Thyroid gland (tissue), 4 donors: ENCODE data around the gene FLT4. TPM values are rescaled to one million over a fixed set of nuclear protein-coding genes. Genes with fewer than 3 reads are reported as not detected.

Experiments
- DNase-seq, 2 donors: peaks; one replicate each; pipeline ENCODE4 v3.0.0-alpha.2; 2019
- H3K27ac ChIP-seq, 3 donors: fragments of 200-600 bp; sonication (generic); 1 replicate in 2 of 3; 2 replicates in 1 of 3; pipeline ENCODE4 v1.5.1; 2016 to 2019; ENCODE audit warnings: mild to moderate bottlenecking in 1 of 3, moderate library complexity in 1 of 3
- H3K27me3 ChIP-seq: fragments of 200-600 bp; sonication (generic); one replicate; pipeline ENCODE4 v1.5.1; 2019
- H3K36me3 ChIP-seq, 2 donors: fragments of 200-600 bp; sonication (generic); one replicate each; pipeline ENCODE4 v1.5.1; 2016 to 2019
- H3K4me1 ChIP-seq, 2 donors: fragments of 200-600 bp; sonication (generic); one replicate each; pipeline ENCODE4 v1.5.1; 2017 to 2019
- H3K4me3 ChIP-seq, 3 donors: fragments of 200-600 bp; sonication (generic); replicated peaks in 1 of 3; 1 replicate in 2 of 3; 2 replicates in 1 of 3; pipeline ENCODE4 v1.5.1; 2016; ENCODE audit warnings: mild to moderate bottlenecking in 1 of 3
- H3K9me3 ChIP-seq: fragments of 200-600 bp; sonication (generic); one replicate; pipeline ENCODE4 v1.5.1; 2017
- CTCF ChIP-seq, 6 experiments: fragments of 200-600 bp in 3 of 6; fragments of 450-650 bp in 3 of 6; sonication (generic) in 3 of 6; IDR thresholded peaks; one replicate each; pipeline ENCODE4 v1.5.1; 2016 to 2019; ENCODE audit warnings: antibody characterized with exemption in 6 of 6, mild to moderate bottlenecking in 2 of 6, inconsistent platforms in 1 of 6, moderate library complexity in 1 of 6
- POLR2A ChIP-seq, 2 donors: fragments of 450-650 bp; IDR thresholded peaks; one replicate each; pipeline ENCODE4 v1.6.1; 2017; ENCODE audit warnings: antibody characterized with exemption in 2 of 2, mild to moderate bottlenecking in 2 of 2, moderate library complexity in 1 of 2
- WGBS, 2 donors: methylation state at CpG; one replicate each; pipeline ENCODE4 v1.1.5; 2017; 5-methylcytosine and 5-hydroxymethylcytosine counted together
- intact Hi-C: fragments of 100-400 bp; cut with DNase I; formaldehyde crosslinking; loops from one replicate; pipeline ENCODE4 v1.15.1; 2023
- total RNA-seq, 4 donors: library from RNA; depleted of rRNA; stranded (reverse); fragments of >200 nt; gene quantifications; one replicate each; pipeline ENCODE4 v1.2.3, GENCODE V29; 2016

The FLT4 gene
- total RNA-seq, 4 donors from 2014 or later = 52.8 to 90.9 (median 66.8) TPM

GRCh38 chr5:180628827-180629750 is 20.3 kb downstream of the FLT4 start:
- H3K4me1 ChIP-seq = no peaks in the 10 kb centered on the region
- H3K27me3 ChIP-seq = no peaks in the 10 kb centered on the region
- intact Hi-C loops = no loop called here
- H3K4me3 ChIP-seq = no peak overlapping the region
- no peak for DNase-seq
- no peaks in the 10 kb centered on the region for H3K36me3 ChIP-seq
- H3K9me3 ChIP-seq = no peaks in the 10 kb centered on the region
- H3K27ac ChIP-seq = no peak overlapping the region
- WGBS, 2 donors = 80 to 81% methylated on average over 19 to 28 of the region's 44 CpGs
- TF ChIP-seq POLR2A (IDR thresholded peaks at IDR 0.05) = no peak
- no peak for TF ChIP-seq CTCF (IDR thresholded peaks at IDR 0.05)

- Histone ChIP-seq H3K36me3 (no peaks in the 10 kb centered on the region), H3K27me3 (no peaks in the 10 kb centered on the region), H3K4me3 (no peak overlapping the region), H3K27ac (no peak overlapping the region), H3K9me3 (no peaks in the 10 kb centered on the region), H3K4me1 (no peaks in the 10 kb centered on the region)
- WGBS, 2 donors = 84 to 87% methylated on average over 7 to 11 of the region's 14 CpGs
- no peak for TF ChIP-seq POLR2A (IDR thresholded peaks at IDR 0.05)
- intact Hi-C loops = no loop called here
- no peak for DNase-seq
Measured at GRCh38 chr5:180628211-180628610, 21.2 kb downstream of the FLT4 start.

- Histone ChIP-seq H3K4me1 (no peaks in the 10 kb centered on the region), H3K36me3 (no peaks in the 10 kb centered on the region), H3K27ac (no peak overlapping the region), H3K4me3 (no peak overlapping the region), H3K9me3 (no peaks in the 10 kb centered on the region), H3K27me3 (no peaks in the 10 kb centered on the region)
- DNase-seq = no peak
- TF ChIP-seq CTCF (IDR thresholded peaks at IDR 0.05) = no peak
- TF ChIP-seq POLR2A (IDR thresholded peaks at IDR 0.05) = no peak
- 75 to 95% methylated on average over 5 to 8 of the region's 12 CpGs for WGBS, 2 donors
- intact Hi-C loops = no loop called here
Measured at GRCh38 chr5:180627386-180628120, 21.8 kb downstream of the FLT4 start.

- DNase-seq = no peak
- Histone ChIP-seq H3K4me3 (no peak overlapping the region), H3K27me3 (no peaks in the 10 kb centered on the region), H3K4me1 (no peaks in the 10 kb centered on the region), H3K27ac (no peak overlapping the region), H3K36me3 (no peaks in the 10 kb centered on the region), H3K9me3 (no peaks in the 10 kb centered on the region)
- WGBS, 2 donors = 80 to 87% methylated on average over 9 of the region's 15 CpGs
- intact Hi-C loops = no loop called here
- TF ChIP-seq CTCF (IDR thresholded peaks at IDR 0.05) = no peak
- TF ChIP-seq POLR2A (IDR thresholded peaks at IDR 0.05) = no peak
Measured at GRCh38 chr5:180626661-180627385, 22.6 kb downstream of the FLT4 start.

- Histone ChIP-seq H3K4me3 (no peak overlapping the region), H3K9me3 (no peaks in the 10 kb centered on the region), H3K27me3 (no peaks in the 10 kb centered on the region), H3K36me3 (no peaks in the 10 kb centered on the region), H3K4me1 (no peaks in the 10 kb centered on the region), H3K27ac (no peak overlapping the region)
- DNase-seq = no peak
- no peak for TF ChIP-seq CTCF (IDR thresholded peaks at IDR 0.05)
- no peak for TF ChIP-seq POLR2A (IDR thresholded peaks at IDR 0.05)
- 72 to 90% methylated on average over 11 to 13 of the region's 25 CpGs for WGBS, 2 donors
- intact Hi-C loops = no loop called here
Measured at GRCh38 chr5:180625791-180626660, 23.4 kb downstream of the FLT4 start.
